ENCODE measurements around the gene KCNIP4. TPM values are rescaled to one million over a fixed set of nuclear protein-coding genes. Genes with fewer than 3 reads are reported as not detected.

KCNIP4 gene
- total and polyA plus RNA-seq, 2 experiments from 2014 or later: 0.14 to 0.63 TPM

DNA sequence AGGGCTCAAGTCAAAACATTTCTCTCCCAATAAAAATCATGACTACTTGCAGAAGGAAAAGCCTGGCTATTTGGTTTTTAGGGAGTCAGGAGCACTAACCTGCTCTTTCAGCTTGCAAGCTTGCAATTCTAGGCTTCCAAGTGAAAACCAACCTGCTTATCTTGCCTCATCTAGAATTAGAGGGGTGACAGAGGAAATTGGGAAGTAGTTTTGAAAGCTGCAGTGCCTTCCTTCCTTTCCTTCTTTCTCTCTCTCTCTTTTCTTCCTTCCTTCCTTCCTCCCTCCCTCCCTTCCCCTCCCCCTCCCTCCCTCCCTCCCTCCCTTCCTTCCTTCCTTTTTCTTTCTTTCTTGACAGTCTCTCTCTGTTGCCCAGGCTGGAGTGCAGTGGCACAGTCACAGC lies 417.5 kb downstream of the KCNIP4 start:
- TF ChIP-seq STAT1 (IDR thresholded peaks at IDR 0.05; ENCODE audit: unreplicated experiment) (no peak), EZH2 (IDR thresholded peaks at IDR 0.05; ENCODE audit: low read depth, unreplicated experiment) (no peak), ZNF331 (CRISPR knock-in tag; IDR thresholded peaks at IDR 0.05; ENCODE audit: low read depth) (no peak), POLR2AphosphoS5 (IDR thresholded peaks at IDR 0.05; ENCODE audit: low read depth) (no peak), EZH2phosphoT487 (IDR thresholded peaks at IDR 0.05; ENCODE audit: unreplicated experiment) (no peak), CREB1 (CRISPR knock-in tag; IDR thresholded peaks at IDR 0.05; ENCODE audit: low read depth) (no peak), NANOG (IDR thresholded peaks at IDR 0.05; ENCODE audit: borderline replicate concordance) (no peak), JUNB (IDR thresholded peaks at IDR 0.05; ENCODE audit: unreplicated experiment) (no peak)
- TF ChIP-seq, protein P1, sequence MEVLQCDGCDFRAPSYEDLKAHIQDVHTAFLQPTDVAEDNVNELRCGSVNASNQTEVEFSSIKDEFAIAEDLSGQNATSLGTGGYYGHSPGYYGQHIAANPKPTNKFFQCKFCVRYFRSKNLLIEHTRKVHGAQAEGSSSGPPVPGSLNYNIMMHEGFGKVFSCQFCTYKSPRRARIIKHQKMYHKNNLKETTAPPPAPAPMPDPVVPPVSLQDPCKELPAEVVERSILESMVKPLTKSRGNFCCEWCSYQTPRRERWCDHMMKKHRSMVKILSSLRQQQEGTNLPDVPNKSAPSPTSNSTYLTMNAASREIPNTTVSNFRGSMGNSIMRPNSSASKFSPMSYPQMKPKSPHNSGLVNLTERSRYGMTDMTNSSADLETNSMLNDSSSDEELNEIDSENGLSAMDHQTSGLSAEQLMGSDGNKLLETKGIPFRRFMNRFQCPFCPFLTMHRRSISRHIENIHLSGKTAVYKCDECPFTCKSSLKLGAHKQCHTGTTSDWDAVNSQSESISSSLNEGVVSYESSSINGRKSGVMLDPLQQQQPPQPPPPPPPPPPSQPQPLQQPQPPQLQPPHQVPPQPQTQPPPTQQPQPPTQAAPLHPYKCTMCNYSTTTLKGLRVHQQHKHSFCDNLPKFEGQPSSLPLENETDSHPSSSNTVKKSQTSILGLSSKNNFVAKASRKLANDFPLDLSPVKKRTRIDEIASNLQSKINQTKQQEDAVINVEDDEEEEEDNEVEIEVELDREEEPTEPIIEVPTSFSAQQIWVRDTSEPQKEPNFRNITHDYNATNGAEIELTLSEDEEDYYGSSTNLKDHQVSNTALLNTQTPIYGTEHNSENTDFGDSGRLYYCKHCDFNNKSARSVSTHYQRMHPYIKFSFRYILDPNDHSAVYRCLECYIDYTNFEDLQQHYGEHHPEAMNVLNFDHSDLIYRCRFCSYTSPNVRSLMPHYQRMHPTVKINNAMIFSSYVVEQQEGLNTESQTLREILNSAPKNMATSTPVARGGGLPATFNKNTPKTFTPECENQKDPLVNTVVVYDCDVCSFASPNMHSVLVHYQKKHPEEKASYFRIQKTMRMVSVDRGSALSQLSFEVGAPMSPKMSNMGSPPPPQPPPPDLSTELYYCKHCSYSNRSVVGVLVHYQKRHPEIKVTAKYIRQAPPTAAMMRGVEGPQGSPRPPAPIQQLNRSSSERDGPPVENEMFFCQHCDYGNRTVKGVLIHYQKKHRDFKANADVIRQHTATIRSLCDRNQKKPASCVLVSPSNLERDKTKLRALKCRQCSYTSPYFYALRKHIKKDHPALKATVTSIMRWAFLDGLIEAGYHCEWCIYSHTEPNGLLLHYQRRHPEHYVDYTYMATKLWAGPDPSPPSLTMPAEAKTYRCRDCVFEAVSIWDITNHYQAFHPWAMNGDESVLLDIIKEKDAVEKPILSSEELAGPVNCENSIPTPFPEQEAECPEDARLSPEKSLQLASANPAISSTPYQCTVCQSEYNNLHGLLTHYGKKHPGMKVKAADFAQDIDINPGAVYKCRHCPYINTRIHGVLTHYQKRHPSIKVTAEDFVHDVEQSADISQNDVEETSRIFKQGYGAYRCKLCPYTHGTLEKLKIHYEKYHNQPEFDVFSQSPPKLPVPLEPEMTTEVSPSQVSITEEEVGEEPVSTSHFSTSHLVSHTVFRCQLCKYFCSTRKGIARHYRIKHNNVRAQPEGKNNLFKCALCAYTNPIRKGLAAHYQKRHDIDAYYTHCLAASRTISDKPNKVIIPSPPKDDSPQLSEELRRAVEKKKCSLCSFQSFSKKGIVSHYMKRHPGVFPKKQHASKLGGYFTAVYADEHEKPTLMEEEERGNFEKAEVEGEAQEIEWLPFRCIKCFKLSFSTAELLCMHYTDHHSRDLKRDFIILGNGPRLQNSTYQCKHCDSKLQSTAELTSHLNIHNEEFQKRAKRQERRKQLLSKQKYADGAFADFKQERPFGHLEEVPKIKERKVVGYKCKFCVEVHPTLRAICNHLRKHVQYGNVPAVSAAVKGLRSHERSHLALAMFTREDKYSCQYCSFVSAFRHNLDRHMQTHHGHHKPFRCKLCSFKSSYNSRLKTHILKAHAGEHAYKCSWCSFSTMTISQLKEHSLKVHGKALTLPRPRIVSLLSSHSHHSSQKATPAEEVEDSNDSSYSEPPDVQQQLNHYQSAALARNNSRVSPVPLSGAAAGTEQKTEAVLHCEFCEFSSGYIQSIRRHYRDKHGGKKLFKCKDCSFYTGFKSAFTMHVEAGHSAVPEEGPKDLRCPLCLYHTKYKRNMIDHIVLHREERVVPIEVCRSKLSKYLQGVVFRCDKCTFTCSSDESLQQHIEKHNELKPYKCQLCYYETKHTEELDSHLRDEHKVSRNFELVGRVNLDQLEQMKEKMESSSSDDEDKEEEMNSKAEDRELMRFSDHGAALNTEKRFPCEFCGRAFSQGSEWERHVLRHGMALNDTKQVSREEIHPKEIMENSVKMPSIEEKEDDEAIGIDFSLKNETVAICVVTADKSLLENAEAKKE (CRISPR knock-in tag; IDR thresholded peaks at IDR 0.05): no peak
- peaks cover 5% of the 10 kb centered on the region for H3K27me3 Mint-ChIP-seq (ENCODE audit: insufficient read depth, low read depth, poor library complexity)
- Histone ChIP-seq H3K27me3 (ENCODE audit: insufficient read depth) (no peaks in the 10 kb centered on the region), H3K79me2 (replicated peaks; ENCODE audit: insufficient read depth) (no peaks in the 10 kb centered on the region), H3K9me2 (ENCODE audit: insufficient read depth) (no peaks in the 10 kb centered on the region), H3F3A (replicated peaks; ENCODE audit: low read depth) (no peaks in the 10 kb centered on the region), H3K36me3 (ENCODE audit: insufficient read depth) (no peaks in the 10 kb centered on the region), H3K4me3 (no peak overlapping the region), H3K4me1 (ENCODE audit: insufficient read depth) (no peaks in the 10 kb centered on the region), H3K27ac (ENCODE audit: low read depth) (no peak overlapping the region), H2AFZ (no peak overlapping the region), H4K20me1 (replicated peaks; ENCODE audit: insufficient read depth) (no peaks in the 10 kb centered on the region), H3K4me2 (no peak overlapping the region)
- no peak overlapping the region for H3K4me3 Mint-ChIP-seq
- no peaks in the 10 kb centered on the region for H3K9me3 Mint-ChIP-seq
- ATAC-seq (no peak), DNase-seq (ENCODE audit: low spot score) (no peak)
- no peaks in the 10 kb centered on the region for H3K36me3 Mint-ChIP-seq (ENCODE audit: low read depth)
- peaks cover 2% of the 10 kb centered on the region; the same call in 1 of the 3 replicates for H3K4me1 Mint-ChIP-seq
- H3K27ac Mint-ChIP-seq: no peak overlapping the region
